Measurements from ENCODE around the gene DTWD2.
"Not testable (repeated sequence)": the region's sequence is repeated elsewhere in the genome, so short reads cannot be mapped to it uniquely, and the experiment has no call there.

Gene DTWD2

DNA sequence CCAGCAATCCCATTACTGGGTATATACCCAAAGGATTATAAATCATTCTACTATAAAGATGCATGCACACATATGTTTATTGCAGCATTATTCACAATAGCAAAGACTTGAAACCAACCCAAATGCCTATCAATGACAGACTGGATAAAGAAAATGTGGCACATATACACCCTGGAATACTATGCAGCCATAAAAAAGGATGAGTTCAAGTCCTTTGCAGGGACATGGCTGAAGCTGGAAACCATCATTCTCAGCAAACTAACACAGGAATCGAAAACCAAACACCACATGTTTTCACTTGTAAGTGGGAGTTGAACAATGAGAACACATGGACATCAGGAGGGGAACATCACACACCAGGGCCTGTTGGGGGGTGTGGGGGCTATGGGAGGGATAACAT lies 138.8 kb downstream of the DTWD2 start:
- not testable (repeated sequence) for H3K36me3 ChIP-seq (ENCODE audit: insufficient read depth, low read length); H3K4me1 ChIP-seq (ENCODE audit: insufficient read depth, low read length); H3K9ac ChIP-seq (ENCODE audit: low read depth, low read length); H3K9me3 ChIP-seq (ENCODE audit: control insufficient read depth, insufficient read depth, low read length)

DNA sequence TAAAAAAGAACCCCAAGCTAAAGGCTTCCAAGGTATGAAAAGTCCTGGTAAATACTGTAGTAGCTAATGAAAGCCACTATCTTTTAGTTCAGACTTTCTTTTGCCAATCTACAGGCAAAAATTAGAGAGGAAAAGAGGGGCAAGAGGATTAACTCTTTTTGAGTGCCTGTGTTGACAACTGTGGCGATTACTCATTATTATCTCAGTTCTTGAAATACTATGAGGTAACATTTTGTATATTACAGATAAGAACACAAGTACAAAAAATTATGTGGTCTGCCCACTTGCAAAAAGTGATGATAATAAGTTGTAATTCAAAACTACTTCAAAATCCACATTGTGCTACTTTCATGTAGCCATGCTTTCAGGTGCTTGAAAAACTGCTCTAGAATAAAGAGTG lies 144.0 kb downstream of the DTWD2 start:
- Histone ChIP-seq H3K36me3 (ENCODE audit: insufficient read depth, low read length) (no peaks in the 10 kb centered on the region), H3K9ac (ENCODE audit: low read depth, low read length) (no peak overlapping the region), H3K4me1 (ENCODE audit: insufficient read depth, low read length) (no peaks in the 10 kb centered on the region), H3K9me3 (ENCODE audit: control insufficient read depth, insufficient read depth, low read length) (no peaks in the 10 kb centered on the region)

DNA sequence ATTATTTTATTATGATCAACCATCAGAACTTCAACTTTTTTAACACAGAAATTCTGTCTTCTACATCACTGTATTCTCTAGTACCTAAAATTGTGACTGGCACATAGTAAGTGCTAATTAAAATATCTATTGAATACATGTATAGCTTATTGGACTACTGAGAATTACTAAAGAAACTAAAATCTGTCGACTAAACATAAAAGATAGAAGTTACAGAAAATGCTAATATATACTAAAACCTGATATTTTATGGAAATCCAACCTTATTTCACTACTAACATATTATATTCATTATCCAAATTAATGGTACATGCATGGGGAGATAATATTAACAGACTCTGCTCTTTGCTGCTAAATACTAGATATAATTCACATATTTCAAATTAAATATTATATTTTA lies 153.6 kb downstream of the DTWD2 start:
- Histone ChIP-seq H3K9ac (ENCODE audit: low read depth, low read length) (no peak overlapping the region), H3K9me3 (ENCODE audit: control insufficient read depth, insufficient read depth, low read length) (peaks cover 3% of the 10 kb centered on the region; the same call in 1 of the 2 replicates), H3K4me1 (ENCODE audit: insufficient read depth, low read length) (no peaks in the 10 kb centered on the region), H3K36me3 (ENCODE audit: insufficient read depth, low read length) (no peaks in the 10 kb centered on the region; the same call in 1 of the 2 replicates)

DNA sequence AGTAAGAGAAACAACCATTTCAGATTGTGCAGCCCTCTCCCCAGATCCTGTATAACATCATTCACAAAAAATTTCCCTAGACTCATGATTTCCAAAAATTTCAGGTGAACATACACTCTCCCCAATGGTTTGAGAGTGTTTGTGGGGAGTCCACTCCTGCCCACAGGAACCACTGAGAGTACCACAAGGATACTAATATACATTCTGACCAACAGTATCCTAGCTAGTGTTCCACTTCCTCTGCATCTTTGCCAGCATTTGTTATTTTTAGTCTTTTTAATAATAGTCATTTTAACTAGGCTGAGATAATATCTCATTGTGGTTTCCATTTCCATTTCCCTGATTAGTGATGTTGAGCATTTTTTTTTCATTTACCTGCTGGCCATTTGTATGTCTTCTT lies 155.4 kb downstream of the DTWD2 start:
- no peak overlapping the region for H3K9ac ChIP-seq (ENCODE audit: low read depth, low read length)
- H3K4me1 ChIP-seq (ENCODE audit: insufficient read depth, low read length) = no peaks in the 10 kb centered on the region
- peaks cover 3% of the 10 kb centered on the region; the same call in 1 of the 2 replicates for H3K9me3 ChIP-seq (ENCODE audit: control insufficient read depth, insufficient read depth, low read length)
- no peaks in the 10 kb centered on the region; the same call in 1 of the 2 replicates for H3K36me3 ChIP-seq (ENCODE audit: insufficient read depth, low read length)

GRCh38 chr5:118825226-118825625 lies 163.1 kb downstream of the DTWD2 start:
- Histone ChIP-seq H3K9ac (ENCODE audit: low read depth, low read length) (no peak overlapping the region), H3K9me3 (ENCODE audit: control insufficient read depth, insufficient read depth, low read length) (no peaks in the 10 kb centered on the region), H3K4me1 (ENCODE audit: insufficient read depth, low read length) (no peaks in the 10 kb centered on the region), H3K36me3 (ENCODE audit: insufficient read depth, low read length) (no peaks in the 10 kb centered on the region)

- Histone ChIP-seq H3K9ac (ENCODE audit: low read depth, low read length) (no peak overlapping the region), H3K36me3 (ENCODE audit: insufficient read depth, low read length) (no peaks in the 10 kb centered on the region), H3K9me3 (ENCODE audit: control insufficient read depth, insufficient read depth, low read length) (no peaks in the 10 kb centered on the region), H3K4me1 (ENCODE audit: insufficient read depth, low read length) (no peaks in the 10 kb centered on the region)
These were observed 169.7 kb downstream of the DTWD2 start for GRCh38 chr5:118818604-118819003.

GRCh38 chr5:118808441-118808840 lies 179.9 kb downstream of the DTWD2 start:
- H3K9ac ChIP-seq (ENCODE audit: low read depth, low read length) = no peak overlapping the region
- no peaks in the 10 kb centered on the region for H3K36me3 ChIP-seq (ENCODE audit: insufficient read depth, low read length)
- H3K4me1 ChIP-seq (ENCODE audit: insufficient read depth, low read length) = no peaks in the 10 kb centered on the region
- H3K9me3 ChIP-seq (ENCODE audit: control insufficient read depth, insufficient read depth, low read length) = no peaks in the 10 kb centered on the region; the same call in 1 of the 2 replicates

GRCh38 chr5:118806571-118806970 lies 181.8 kb downstream of the DTWD2 start:
- H3K4me1 ChIP-seq (ENCODE audit: insufficient read depth, low read length) = no peaks in the 10 kb centered on the region
- H3K9ac ChIP-seq (ENCODE audit: low read depth, low read length) = no peak overlapping the region
- H3K9me3 ChIP-seq (ENCODE audit: control insufficient read depth, insufficient read depth, low read length) = no peaks in the 10 kb centered on the region; the same call in 1 of the 2 replicates
- H3K36me3 ChIP-seq (ENCODE audit: insufficient read depth, low read length) = no peaks in the 10 kb centered on the region

- Histone ChIP-seq H3K36me3 (ENCODE audit: insufficient read depth, low read length) (no peaks in the 10 kb centered on the region; the same call in 1 of the 2 replicates), H3K9me3 (ENCODE audit: control insufficient read depth, insufficient read depth, low read length) (0 out of 2 replicates have a peak, but pooled peaks cover 2% of the 10 kb centered on the region), H3K4me1 (ENCODE audit: insufficient read depth, low read length) (no peaks in the 10 kb centered on the region), H3K9ac (ENCODE audit: low read depth, low read length) (no peak overlapping the region)
These were observed 186.0 kb downstream of the DTWD2 start for GRCh38 chr5:118802335-118802734.

DNA sequence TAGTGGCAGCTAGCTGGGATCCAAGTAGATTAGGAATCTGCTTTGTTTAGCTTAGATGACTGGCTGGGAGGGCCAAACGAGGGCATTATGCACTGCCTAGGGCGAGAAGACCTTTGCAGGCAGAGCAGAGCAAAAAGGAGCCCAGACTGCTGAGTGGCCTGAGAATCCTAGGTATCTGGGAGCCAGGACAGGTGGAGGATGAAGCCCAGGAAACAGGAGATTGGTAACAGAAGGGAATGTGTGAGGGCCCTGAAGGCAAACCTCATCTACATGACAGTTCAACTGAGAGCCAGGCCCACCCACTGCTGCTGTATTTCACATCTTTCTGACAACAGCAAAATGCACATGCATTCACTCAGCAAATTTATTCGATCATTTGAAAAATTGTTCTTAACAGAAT lies 192.3 kb downstream of the DTWD2 start:
- H3K4me1 ChIP-seq (ENCODE audit: insufficient read depth, low read length) = peaks cover 21% of the 10 kb centered on the region

DNA sequence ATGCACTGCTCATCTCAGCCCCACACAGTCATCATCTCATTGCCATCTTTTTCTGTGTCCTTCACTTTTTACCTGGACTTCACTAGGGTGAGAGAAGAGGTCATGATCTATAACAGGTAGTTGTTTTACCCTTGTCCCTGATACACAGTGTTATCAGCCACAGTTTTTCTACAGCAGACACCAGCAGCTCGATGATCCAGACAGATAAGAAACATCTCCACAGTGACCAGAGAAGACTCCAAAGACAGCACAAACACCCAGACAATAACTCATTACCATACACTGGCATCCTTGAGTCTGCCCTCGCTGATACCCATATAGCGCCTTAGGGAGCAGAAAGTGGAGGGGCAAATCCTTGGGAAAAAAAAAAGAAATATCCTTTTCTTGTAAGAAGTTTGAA lies 194.1 kb downstream of the DTWD2 start:
- H3K9me3 ChIP-seq (ENCODE audit: control insufficient read depth, insufficient read depth, low read length) = 0 out of 2 replicates have a peak, but pooled peaks cover 2% of the 10 kb centered on the region
- H3K4me1 ChIP-seq (ENCODE audit: insufficient read depth, low read length) = peaks cover 21% of the 10 kb centered on the region
- no peak overlapping the region for H3K9ac ChIP-seq (ENCODE audit: low read depth, low read length)
- H3K36me3 ChIP-seq (ENCODE audit: insufficient read depth, low read length) = no peaks in the 10 kb centered on the region

More for the DNA sequence above, 192.3 kb downstream of the DTWD2 start:
- no peak overlapping the region for H3K9ac ChIP-seq (ENCODE audit: low read depth, low read length)
- H3K9me3 ChIP-seq (ENCODE audit: control insufficient read depth, insufficient read depth, low read length) = 0 out of 2 replicates have a peak, but pooled peaks cover 2% of the 10 kb centered on the region
- H3K36me3 ChIP-seq (ENCODE audit: insufficient read depth, low read length) = no peaks in the 10 kb centered on the region; the same call in 1 of the 2 replicates

GRCh38 chr5:118793652-118794051 lies 194.7 kb downstream of the DTWD2 start:
- Histone ChIP-seq H3K9me3 (ENCODE audit: control insufficient read depth, insufficient read depth, low read length) (no peaks in the 10 kb centered on the region), H3K9ac (ENCODE audit: low read depth, low read length) (no peak overlapping the region), H3K4me1 (ENCODE audit: insufficient read depth, low read length) (peaks cover 21% of the 10 kb centered on the region), H3K36me3 (ENCODE audit: insufficient read depth, low read length) (no peaks in the 10 kb centered on the region)

GRCh38 chr5:118793091-118793490 lies 195.3 kb downstream of the DTWD2 start:
- peaks cover 21% of the 10 kb centered on the region for H3K4me1 ChIP-seq (ENCODE audit: insufficient read depth, low read length)
- no peaks in the 10 kb centered on the region for H3K9me3 ChIP-seq (ENCODE audit: control insufficient read depth, insufficient read depth, low read length)
- H3K36me3 ChIP-seq (ENCODE audit: insufficient read depth, low read length) = no peaks in the 10 kb centered on the region
- H3K9ac ChIP-seq (ENCODE audit: low read depth, low read length) = no peak overlapping the region

DNA sequence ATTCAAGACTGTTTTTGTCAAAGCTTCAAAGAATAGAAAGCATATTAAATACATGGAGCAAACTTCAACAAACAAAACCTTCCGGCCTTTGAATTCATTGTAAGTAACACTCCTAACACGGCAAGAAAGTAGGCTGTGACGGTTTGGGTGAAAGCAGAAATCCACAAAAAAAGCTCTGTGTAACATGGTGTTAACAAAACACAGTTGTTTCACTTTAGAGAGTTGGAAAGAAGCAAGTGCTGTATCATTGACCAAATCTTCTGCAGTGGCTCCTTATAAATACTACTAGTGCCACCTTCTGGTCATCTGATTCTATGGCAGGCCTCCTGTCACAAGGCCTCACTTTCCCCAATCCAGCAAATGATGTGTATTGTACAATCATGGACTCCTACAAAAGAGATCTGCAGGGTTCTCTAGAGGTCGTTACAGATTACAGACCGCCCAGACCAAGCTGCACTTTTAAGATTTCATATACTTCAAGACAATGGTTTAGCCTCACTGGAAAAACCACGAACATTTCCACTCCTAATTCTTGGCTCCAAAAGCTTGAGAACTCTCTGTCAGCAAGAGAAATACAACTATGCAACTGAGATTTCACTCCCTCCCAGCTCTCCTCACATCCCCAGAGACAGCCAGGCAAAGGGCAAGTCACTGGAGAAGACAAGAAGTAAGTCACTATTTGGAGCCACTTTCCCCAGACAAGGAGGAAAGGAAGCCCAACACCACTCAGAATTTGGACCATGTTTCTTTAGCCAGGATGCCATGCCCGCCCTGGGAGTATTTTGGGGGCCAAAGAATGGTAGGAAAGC lies 196.2 kb downstream of the DTWD2 start:
- no peak overlapping the region for H3K9ac ChIP-seq (ENCODE audit: low read depth, low read length)
- H3K4me1 ChIP-seq (ENCODE audit: insufficient read depth, low read length) = peaks cover 21% of the 10 kb centered on the region
- H3K36me3 ChIP-seq (ENCODE audit: insufficient read depth, low read length) = no peaks in the 10 kb centered on the region
- no peaks in the 10 kb centered on the region for H3K9me3 ChIP-seq (ENCODE audit: control insufficient read depth, insufficient read depth, low read length)

DNA sequence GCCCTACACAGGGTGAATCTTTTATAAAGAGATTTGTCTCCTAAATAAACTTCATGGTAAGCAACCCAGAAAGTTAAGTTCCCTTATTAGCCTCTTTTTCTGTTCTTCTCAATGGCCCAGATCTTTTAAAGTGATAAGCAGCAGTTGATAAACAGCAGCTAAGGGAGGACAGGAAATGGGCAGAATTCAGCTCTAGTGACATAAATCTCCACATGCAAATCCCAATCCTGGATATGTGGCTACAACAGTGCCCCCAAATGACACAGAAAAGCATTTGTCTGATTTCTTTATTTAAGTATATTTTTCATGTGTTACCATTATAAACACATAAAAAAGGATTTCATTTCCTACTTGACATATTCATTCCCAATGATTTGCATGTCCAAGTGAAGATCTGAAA lies 199.0 kb downstream of the DTWD2 start:
- Histone ChIP-seq H3K9ac (ENCODE audit: low read depth, low read length) (no peak overlapping the region), H3K9me3 (ENCODE audit: control insufficient read depth, insufficient read depth, low read length) (no peaks in the 10 kb centered on the region), H3K4me1 (ENCODE audit: insufficient read depth, low read length) (peaks cover 7% of the 10 kb centered on the region; the same call in 1 of the 2 replicates), H3K36me3 (ENCODE audit: insufficient read depth, low read length) (no peaks in the 10 kb centered on the region)
